ENCODE data around the gene RAET1G.

Gene RAET1G

DNA sequence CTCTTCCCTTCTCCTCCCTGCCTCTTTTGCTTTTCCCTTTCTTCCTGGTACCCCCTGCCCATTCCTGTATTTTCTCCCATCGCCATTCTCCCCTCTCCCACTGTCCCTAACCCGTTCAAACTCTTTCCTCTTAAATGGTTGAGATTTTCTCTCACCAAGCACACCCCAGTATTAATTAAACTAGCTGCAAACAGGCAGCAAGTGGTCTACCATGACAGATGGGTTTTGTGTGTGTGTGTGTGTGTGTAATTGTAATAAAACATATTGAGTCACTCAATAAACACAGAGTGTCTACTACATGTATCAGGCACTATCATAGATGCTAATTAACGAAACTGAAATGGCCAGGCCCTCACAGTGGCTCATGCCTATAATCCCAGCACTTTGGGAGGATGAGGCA is 31.7 kb downstream of the RAET1G start:
- DNase-seq: no peak

- DNase-seq: no peak
These were observed 32.3 kb downstream of the RAET1G start for GRCh38 chr6:149890629-149891045.

GRCh38 chr6:149889326-149889725 is 33.6 kb downstream of the RAET1G start:
- no peak for DNase-seq

- no peak for DNase-seq
These were observed 34.3 kb downstream of the RAET1G start for GRCh38 chr6:149888659-149889058.

DNA sequence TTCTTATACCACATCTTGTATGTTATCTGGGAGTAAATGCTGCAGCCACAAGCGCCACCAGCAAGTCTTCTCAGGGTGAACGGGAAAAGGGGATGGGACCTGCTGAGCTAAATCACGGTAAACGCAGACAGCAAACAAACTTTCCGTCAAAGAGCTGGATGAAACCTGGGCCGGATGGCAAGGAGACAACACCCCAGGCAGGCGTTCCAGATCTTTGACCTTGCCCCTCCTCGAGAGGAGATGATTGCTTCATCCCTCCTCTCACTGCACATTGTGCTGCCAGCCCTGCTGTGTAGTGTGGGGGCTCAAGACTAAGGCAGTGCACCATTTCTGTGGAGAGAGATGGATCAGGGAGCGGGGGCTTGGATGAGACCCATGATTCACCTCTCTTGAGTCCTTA is 34.8 kb downstream of the RAET1G start:
- DNase-seq: no peak

- DNase-seq: no peak
These were observed 35.6 kb downstream of the RAET1G start for GRCh38 chr6:149887343-149887742.

DNA sequence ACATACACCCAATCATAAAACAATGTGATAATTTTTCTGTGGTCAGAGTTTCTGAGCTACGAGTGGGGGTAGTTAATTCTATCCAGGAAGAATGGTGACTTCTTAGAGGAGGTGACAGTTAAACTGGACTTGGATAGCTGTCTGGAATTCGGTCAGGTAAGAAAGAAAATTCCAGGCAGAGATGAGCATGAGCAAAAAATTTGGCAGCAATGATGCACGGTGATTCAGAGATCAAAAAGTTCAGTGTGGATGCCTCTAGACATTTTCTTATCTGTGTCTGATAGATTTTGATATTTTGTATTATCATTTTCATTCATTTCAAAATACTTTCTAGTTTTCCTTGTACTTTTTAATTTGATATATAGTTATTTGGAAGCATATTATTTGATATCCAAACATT is 37.0 kb downstream of the RAET1G start:
- no peak for DNase-seq

- DNase-seq: no peak
These were observed 38.3 kb downstream of the RAET1G start for GRCh38 chr6:149884617-149885016.

DNA sequence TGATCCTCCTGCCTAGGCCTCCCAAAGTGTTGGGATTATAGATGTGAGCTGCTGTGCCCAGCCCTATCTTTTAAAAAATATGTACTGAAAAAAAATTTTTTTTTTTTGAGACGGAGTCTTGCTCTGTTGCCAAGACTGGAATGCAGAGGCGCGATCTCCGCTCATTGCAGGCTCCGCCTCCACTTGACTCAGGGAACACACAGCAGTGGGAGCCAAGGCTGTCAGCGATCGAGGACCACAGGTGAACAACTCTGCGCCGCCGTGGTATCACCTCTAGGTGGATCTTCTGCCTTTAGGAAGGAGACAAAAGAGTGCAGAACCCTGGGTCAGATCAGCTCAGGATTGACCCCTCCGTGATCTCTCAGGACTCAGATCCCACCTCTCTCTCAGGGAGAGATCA is 38.7 kb downstream of the RAET1G start:
- DNase-seq: no peak

DNA sequence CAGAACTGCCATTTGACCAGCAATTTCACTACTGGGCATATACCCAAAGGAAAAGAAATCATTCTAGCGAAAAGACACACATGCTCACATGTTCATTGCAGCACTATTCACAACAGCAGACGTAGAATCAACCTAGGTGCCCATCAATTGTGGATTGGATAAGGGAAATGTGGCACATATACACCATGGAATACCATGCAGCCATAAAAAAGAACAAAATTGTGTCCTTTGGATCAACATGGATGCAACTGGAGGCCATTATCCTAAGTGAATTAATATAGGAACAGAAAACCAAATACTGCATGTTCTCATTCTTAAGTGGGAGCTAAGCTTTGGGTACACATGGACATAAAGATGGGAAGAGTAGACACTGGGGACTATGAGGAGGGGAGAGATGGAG is 41.1 kb downstream of the RAET1G start:
- no peak for DNase-seq

GRCh38 chr6:149881066-149881766 is 41.7 kb downstream of the RAET1G start:
- no peak for DNase-seq

GRCh38 chr6:149877659-149878058 is 45.3 kb downstream of the RAET1G start:
- DNase-seq: no peak

DNA sequence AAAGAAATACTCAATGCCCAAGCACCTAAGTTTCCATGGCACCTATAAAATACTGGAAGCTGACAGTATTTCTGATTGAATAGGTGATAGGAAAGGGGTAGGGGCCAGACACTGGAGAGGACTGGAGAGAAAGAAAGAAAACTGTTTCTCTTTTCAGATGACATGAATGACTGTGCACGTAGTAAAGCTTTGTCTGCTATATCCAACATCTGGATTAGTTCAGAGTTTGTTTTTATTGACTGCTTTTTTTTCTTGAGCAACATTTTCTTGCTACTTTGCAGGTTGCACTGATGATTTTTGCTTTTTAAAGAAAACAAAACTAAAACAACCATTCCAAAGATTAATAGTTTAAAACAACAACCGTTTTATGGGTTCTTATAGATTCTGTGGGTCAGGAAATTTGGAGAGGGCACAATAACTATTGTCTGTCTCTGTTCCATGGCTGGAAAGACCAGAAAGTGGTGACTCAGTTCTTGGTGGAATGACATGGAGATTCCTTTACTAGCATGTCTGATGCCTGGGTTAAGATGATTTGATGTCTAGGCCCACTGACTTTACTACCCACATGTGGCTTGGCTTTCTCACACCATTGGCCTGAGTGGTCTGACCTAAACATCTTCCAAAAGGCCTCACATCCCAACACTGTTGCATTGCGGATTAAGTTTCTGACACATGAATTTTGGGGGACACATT is 46.5 kb downstream of the RAET1G start:
- DNase-seq: no peak

GRCh38 chr6:149872233-149872632 is 50.7 kb downstream of the RAET1G start:
- DNase-seq: no peak

- DNase-seq: no peak
These were observed 51.7 kb downstream of the RAET1G start for GRCh38 chr6:149871182-149871581.

- DNase-seq: no peak
These were observed 53.5 kb downstream of the RAET1G start for GRCh38 chr6:149869275-149869892.

- DNase-seq: no peak
These were observed 54.9 kb downstream of the RAET1G start for GRCh38 chr6:149867876-149868640.
